Measurements from ENCODE around the gene CNTNAP2.

CNTNAP2 gene

GRCh38 chr7:146565872-146566271 is 449.3 kb downstream of the CNTNAP2 start:
- no peak for DNase-seq (ENCODE audit: low read depth, low spot score)

- no peak for DNase-seq (ENCODE audit: low read depth, low spot score)
These were observed 459.3 kb downstream of the CNTNAP2 start for GRCh38 chr7:146575903-146576302.

- no peak for DNase-seq (ENCODE audit: low read depth, low spot score)
These were observed 475.4 kb downstream of the CNTNAP2 start for GRCh38 chr7:146591976-146592375.

GRCh38 chr7:146606628-146607027 is 490.0 kb downstream of the CNTNAP2 start:
- no peak for DNase-seq (ENCODE audit: low read depth, low spot score)

GRCh38 chr7:146619641-146620040 is 503.0 kb downstream of the CNTNAP2 start:
- no peak for DNase-seq (ENCODE audit: low read depth, low spot score)

GRCh38 chr7:146626912-146627311 is 510.3 kb downstream of the CNTNAP2 start:
- no peak for DNase-seq (ENCODE audit: low read depth, low spot score)

GRCh38 chr7:146635205-146636032 is 518.8 kb downstream of the CNTNAP2 start:
- no peak for DNase-seq (ENCODE audit: low read depth, low spot score)

GRCh38 chr7:146636033-146636356 is 519.4 kb downstream of the CNTNAP2 start:
- DNase-seq (ENCODE audit: low read depth, low spot score), result no peak

- no peak for DNase-seq (ENCODE audit: low read depth, low spot score)
These were observed 520.0 kb downstream of the CNTNAP2 start for GRCh38 chr7:146636581-146636980.

- DNase-seq (ENCODE audit: low read depth, low spot score), result no peak
These were observed 522.7 kb downstream of the CNTNAP2 start for GRCh38 chr7:146639291-146639690.

GRCh38 chr7:146641491-146641890 is 524.9 kb downstream of the CNTNAP2 start:
- DNase-seq (ENCODE audit: low read depth, low spot score), result no peak

GRCh38 chr7:146645383-146645976 is 528.9 kb downstream of the CNTNAP2 start:
- no peak for DNase-seq (ENCODE audit: low read depth, low spot score)

- DNase-seq (ENCODE audit: low read depth, low spot score), result no peak
These were observed 530.8 kb downstream of the CNTNAP2 start for GRCh38 chr7:146647445-146647844.

- no peak for DNase-seq (ENCODE audit: low read depth, low spot score)
These were observed 535.6 kb downstream of the CNTNAP2 start for GRCh38 chr7:146652176-146652575.

- DNase-seq (ENCODE audit: low read depth, low spot score), result no peak
These were observed 537.4 kb downstream of the CNTNAP2 start for GRCh38 chr7:146654048-146654447.

GRCh38 chr7:146655928-146656797 is 539.6 kb downstream of the CNTNAP2 start:
- DNase-seq (ENCODE audit: low read depth, low spot score), result no peak

GRCh38 chr7:146656988-146657387 is 540.4 kb downstream of the CNTNAP2 start:
- no peak for DNase-seq (ENCODE audit: low read depth, low spot score)

- no peak for DNase-seq (ENCODE audit: low read depth, low spot score)
These were observed 542.0 kb downstream of the CNTNAP2 start for GRCh38 chr7:146658604-146659003.

GRCh38 chr7:146659732-146660131 is 543.1 kb downstream of the CNTNAP2 start:
- no peak for DNase-seq (ENCODE audit: low read depth, low spot score)

- no peak for DNase-seq (ENCODE audit: low read depth, low spot score)
These were observed 544.2 kb downstream of the CNTNAP2 start for GRCh38 chr7:146660839-146661238.

GRCh38 chr7:146661435-146661834 is 544.8 kb downstream of the CNTNAP2 start:
- no peak for DNase-seq (ENCODE audit: low read depth, low spot score)

- no peak for DNase-seq (ENCODE audit: low read depth, low spot score)
These were observed 545.3 kb downstream of the CNTNAP2 start for GRCh38 chr7:146661929-146662328.

Data from activated CD4-positive, CD25-positive, alpha-beta regulatory T cell treated with anti-CD3 and anti-CD28 coated beads, Interleukin-2, amount 50 U/mL, for 16 hours (primary cell).